Raji (cell line): ENCODE results near the gene RMC1.

Experiments
- POLR2A ChIP-seq: IDR thresholded peaks from 2 replicates; pipeline ENCODE4 v1.6.1; 2011; ENCODE audit warnings: low read depth, low read length, control low read depth; ENCODE audit not compliant: insufficient read depth

Gene RMC1

GRCh38 chr18:23503038-23503962 lies at the start of gene RMC1:
Gene RMC1 (plus strand): TSS chr18:23503511. CDS start chr18:23503619, 108 bp downstream.
- peak; percentile 88 for TF ChIP-seq POLR2A

DNA sequence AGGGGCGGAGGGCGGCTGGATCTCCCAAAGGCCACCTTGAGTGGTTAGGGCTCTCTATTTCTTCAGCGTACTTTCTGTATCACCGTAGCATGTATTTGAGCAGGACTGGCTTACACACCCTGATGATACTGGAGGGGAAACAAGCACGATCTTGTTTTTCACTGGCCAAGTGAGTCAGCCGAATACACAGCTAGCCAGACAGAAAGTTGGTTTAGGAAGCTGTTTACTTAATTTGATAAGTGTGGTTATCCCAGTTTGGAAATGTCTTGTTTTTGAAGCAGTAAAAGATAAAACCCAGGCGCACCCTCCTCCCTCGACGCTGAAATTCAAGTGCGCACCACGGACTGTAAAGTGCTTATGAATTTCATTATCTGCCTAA lies 49.6 kb upstream of the RMC1 start:
- no peak for TF ChIP-seq POLR2A

GRCh38 chr18:23456835-23457234 lies 46.5 kb upstream of the RMC1 start:
- TF ChIP-seq POLR2A = no peak

DNA sequence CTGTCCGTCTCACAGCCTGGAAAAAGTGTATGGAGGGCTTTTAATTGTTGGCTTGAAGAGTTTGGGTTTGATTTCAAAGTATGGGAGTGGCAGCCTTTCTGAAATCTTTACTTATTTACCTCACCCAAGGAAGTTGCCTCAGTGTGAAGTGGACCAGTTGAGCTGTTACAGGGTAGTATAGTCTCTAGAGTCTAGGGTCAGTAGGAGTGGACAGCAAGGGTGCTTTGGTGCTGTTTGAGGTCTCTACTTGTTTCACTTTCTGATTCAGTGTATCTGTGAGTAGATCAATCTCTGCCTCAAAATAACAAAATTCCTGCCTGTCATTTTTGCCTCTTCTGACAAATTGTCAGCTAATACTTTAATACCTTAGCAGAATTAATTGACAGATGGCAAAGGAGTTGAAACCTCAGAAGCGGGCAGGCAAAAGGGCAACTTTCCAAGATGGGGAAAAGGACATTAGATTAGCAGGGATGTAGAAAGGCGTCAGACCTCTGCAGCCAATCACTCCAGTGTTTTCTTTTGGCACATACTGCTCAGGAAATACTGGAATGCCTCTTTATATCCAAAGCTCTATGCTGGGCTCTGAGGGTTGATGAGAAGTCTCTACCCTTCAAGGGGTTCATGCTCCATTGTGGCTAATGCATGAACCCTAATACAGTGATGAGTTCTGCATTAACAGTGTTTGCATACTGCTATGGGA lies 44.3 kb upstream of the RMC1 start:
- TF ChIP-seq POLR2A = no peak

- TF ChIP-seq POLR2A = no peak
Measured at GRCh38 chr18:23459530-23459921, 43.8 kb upstream of the RMC1 start.

- TF ChIP-seq POLR2A = no peak
Measured at GRCh38 chr18:23460285-23461273, 42.7 kb upstream of the RMC1 start.

- no peak for TF ChIP-seq POLR2A
Measured at GRCh38 chr18:23462876-23463275, 40.4 kb upstream of the RMC1 start.

DNA sequence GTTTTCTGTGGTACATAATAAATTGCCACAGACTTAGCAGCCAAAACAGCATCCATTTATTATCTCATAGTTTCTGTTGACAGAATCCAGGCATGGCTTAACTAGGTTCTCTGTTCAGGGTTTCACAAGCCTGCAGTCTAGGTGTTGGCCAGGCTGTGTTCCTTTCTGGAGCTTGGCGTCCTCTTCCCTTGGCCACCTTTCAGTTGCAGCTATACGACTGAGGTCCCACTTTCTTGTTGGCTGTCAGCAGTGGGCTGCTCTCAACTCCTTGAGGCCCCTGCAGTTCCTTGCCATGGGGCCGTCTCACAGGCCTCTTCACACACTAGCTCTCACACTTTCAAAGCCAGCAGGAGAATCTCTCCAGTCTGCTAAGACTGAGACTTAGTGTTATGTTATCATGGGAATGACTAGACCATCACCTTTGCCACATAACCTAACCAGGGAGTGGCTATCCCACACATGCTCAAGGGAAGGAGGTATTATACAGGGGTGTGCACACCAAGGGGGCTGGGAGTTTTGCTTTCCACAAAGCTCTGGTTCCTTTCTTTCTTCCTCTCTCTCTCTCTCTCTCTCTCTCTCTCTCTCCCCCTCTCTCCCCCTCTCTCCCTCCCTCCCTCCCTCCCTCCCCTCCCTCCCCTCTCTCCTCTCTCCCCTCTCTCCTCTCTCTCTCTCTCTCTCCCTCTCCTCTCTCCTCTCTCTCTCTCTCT lies 34.4 kb upstream of the RMC1 start:
- no peak for TF ChIP-seq POLR2A

DNA sequence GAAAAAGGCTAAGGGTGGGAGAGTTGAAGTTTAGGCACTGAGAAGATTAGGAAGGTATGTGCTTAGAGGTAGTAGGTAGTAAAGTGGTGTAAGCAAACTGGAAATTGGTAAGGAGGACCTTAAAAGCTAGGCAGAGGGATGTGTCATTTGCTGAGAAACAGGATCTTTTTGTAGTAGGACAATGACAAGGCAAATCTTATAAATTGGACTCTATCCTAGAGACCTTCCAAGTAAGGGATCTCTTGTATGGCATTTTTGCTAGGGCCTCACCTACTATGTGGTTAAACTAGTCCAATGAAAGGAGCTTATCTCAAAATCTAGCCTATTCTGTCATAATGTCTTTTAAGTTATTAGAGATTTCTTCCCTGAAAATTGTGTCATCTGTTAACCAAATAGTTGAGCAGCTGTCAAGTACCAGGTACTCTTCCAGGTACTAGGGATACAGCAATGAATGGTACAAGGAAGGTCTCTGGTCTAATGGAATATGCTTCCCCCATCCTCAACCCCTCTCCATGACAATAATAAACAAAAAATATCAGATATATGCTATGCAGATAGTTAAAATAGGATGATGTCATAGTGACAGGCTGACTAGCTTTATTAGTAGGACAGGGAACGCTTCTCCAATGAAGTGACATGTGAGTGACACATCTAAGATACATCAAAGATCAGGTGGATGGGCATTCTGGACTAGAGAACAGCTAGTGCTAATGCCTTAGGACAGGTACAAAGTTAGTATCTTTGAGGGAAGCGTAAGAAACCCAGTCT lies 32.5 kb upstream of the RMC1 start:
- TF ChIP-seq POLR2A = no peak

DNA sequence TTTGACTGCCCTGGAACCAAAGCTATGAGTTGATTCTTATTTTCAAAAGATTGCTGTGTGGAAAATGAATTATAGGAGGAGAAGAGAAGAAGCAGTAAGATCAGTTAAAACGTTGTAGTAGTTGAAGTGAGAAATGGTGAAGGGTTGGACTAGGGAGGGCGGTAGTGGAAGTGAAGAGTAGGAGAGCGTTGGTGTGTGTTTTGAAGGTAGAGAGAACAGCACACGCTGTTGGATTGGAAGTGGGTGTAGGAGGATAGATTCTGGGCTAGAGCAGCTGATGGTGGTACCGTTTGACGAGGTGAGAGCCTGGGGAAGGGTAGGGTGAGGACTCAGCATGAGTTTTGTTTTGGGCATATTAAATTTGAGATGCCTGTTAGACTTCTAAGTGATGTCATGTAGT lies 31.8 kb upstream of the RMC1 start:
- TF ChIP-seq POLR2A = no peak

GRCh38 chr18:23479829-23480505 lies 23.3 kb upstream of the RMC1 start:
- TF ChIP-seq POLR2A = no peak

GRCh38 chr18:23484561-23485182 lies 18.6 kb upstream of the RMC1 start:
- TF ChIP-seq POLR2A = no peak

DNA sequence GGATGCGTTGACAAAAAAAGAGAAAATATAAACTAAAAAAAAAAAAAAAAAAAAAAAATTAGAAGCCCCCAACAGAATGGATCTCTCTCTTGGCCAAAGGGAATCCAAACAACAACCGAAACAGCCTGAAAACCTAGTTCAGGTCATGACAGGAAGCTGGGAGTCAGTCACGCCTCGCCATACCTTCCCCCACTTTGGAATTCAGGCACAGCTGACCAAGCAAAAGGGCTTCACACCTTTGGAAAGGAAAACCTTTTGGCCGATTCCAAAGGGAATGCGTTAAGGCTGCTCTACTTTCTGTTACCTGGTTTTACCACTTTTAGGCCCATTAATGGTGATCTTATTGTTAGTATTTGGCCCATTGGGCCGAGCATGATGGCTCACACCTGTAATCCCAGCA lies 17.9 kb upstream of the RMC1 start:
- no peak for TF ChIP-seq POLR2A
